K562 (cell line): Measurements from ENCODE around the gene SLC66A3. TPM values are rescaled to one million over a fixed set of nuclear protein-coding genes. Genes with fewer than 3 reads are reported as not detected.

Experiments used
- ATAC-seq: fragments of 200-7000 bp; cut with Tn5 transposase; 3 replicates; pipeline ENCODE4 v1.9.1; 2020; ENCODE audit warnings: moderate library complexity
- BruUV-seq: library from RNA; stranded (reverse); fragments of 400-500 nt; replicated peaks from 2 replicates; lab custom pipeline; 2021; lab: Mats Ljungman, UMichigan
- CTCF ChIA-PET: fragments of 300-600 bp; formaldehyde crosslinking; extraction: SDS; loops from one replicate; lab custom pipeline; 2021; ENCODE audit warnings: low intra/inter-chr PET ratio; lab: Yijun Ruan, JAX
- POLR2A ChIA-PET: fragments of 300-600, 350-650 bp; sonication (Branson Sonifier 250); formaldehyde crosslinking; extraction: SDS; loops from one replicate; lab custom pipeline; 2021; ENCODE audit warnings: antibody characterized with exemption, inconsistent platforms; lab: Yijun Ruan, JAX
- DNase-seq, 4 experiments: peaks; one replicate each; pipeline versions ENCODE4 v3.0.0 to v3.0.0-alpha.2; 2011 to 2018; ENCODE audit warnings: low spot score in 3 of 4, mixed read lengths in 3 of 4; ENCODE audit errors: extremely low read depth in 1 of 4
- FAIRE-seq: peaks from 2 replicates; lab custom pipeline; 2011; peaks lifted over from hg19 to GRCh38; lab: Jason Lieb, UNC
- H2AFZ ChIP-seq: 2 replicates; pipeline ENCODE4 v1.6.0; 2011; ENCODE audit warnings: low read depth, low read length, control low read depth, inconsistent platforms
- H3K27ac ChIP-seq: fragments of 200-600 bp; 3 replicates; pipeline ENCODE4 v1.8.0; 2011; ENCODE audit warnings: low read depth, mild to moderate bottlenecking, control low read depth, inconsistent platforms, low read length, moderate library complexity, mixed read lengths; ENCODE audit errors: extremely low read depth
- H3K27me3 ChIP-seq, 2 experiments: fragments of 300-600 bp in 1 of 2; 2 replicates in 1 of 2; 3 replicates in 1 of 2; pipeline versions ENCODE4 v1.6.0 to v1.8.0; 2011; ENCODE audit warnings: inconsistent platforms in 2 of 2, low read length in 2 of 2, mild to moderate bottlenecking in 1 of 2, mixed read lengths in 1 of 2, moderate library complexity in 1 of 2; ENCODE audit not compliant: control insufficient read depth in 2 of 2, insufficient read depth in 2 of 2
- H3K36me3 ChIP-seq: fragments of 300-600 bp; 3 replicates; pipeline ENCODE4 v1.8.0; 2011; ENCODE audit warnings: mild to moderate bottlenecking, low read length, inconsistent platforms; ENCODE audit not compliant: control insufficient read depth, insufficient read depth
- H3K4me1 ChIP-seq, 2 experiments: fragments of 200-600 bp in 1 of 2; replicated peaks in 1 of 2; 2 replicates in 1 of 2; 3 replicates in 1 of 2; pipeline versions ENCODE4 v1.5.1 to v1.8.0; 2011; ENCODE audit warnings: inconsistent platforms in 2 of 2, low read length in 2 of 2, mild to moderate bottlenecking in 1 of 2, mixed read lengths in 1 of 2, moderate library complexity in 1 of 2; ENCODE audit not compliant: control insufficient read depth in 2 of 2, insufficient read depth in 2 of 2
- H3K4me2 ChIP-seq: 2 replicates; pipeline ENCODE4 v1.6.1; 2011; ENCODE audit warnings: low read length, control low read depth, inconsistent platforms, mixed read lengths; ENCODE audit not compliant: insufficient read depth
- H3K4me3 ChIP-seq: fragments of 200-600 bp; sonication (generic), shearing (Covaris generic); 2 replicates; pipeline ENCODE4 v1.5.1; 2016; ENCODE audit warnings: control low read depth, inconsistent platforms
- H3K79me2 ChIP-seq: fragments of 200-600 bp; 3 replicates; pipeline ENCODE4 v1.8.0; 2011; ENCODE audit warnings: low read length, inconsistent platforms; ENCODE audit not compliant: control insufficient read depth, insufficient read depth
- H3K9ac ChIP-seq, 2 experiments: 2 replicates each; pipeline versions ENCODE4 v1.6.0 to v1.6.1; 2011; ENCODE audit warnings: low read depth in 2 of 2, low read length in 2 of 2, control low read depth in 1 of 2, inconsistent platforms in 1 of 2, mild to moderate bottlenecking in 1 of 2, mixed read lengths in 1 of 2; ENCODE audit not compliant: insufficient read depth in 1 of 2
- H3K9me1 ChIP-seq: one replicate; pipeline ENCODE4 v1.6.0; 2011; ENCODE audit warnings: inconsistent platforms, mild to moderate bottlenecking, low read length, moderate library complexity; ENCODE audit not compliant: control insufficient read depth, insufficient read depth
- H3K9me3 ChIP-seq: replicated peaks from 2 replicates; pipeline ENCODE4 v1.5.1; 2011; ENCODE audit warnings: low read depth, low read length, inconsistent platforms; ENCODE audit not compliant: control insufficient read depth, insufficient read depth
- H4K20me1 ChIP-seq: replicated peaks from 2 replicates; pipeline ENCODE4 v1.6.1; 2011; ENCODE audit warnings: low read length, inconsistent platforms, mixed read lengths; ENCODE audit not compliant: control insufficient read depth, insufficient read depth
- BRD9 ChIP-seq: fragments of 450-650 bp; IDR thresholded peaks from 2 replicates; pipeline ENCODE4 v1.6.1; 2018; ENCODE audit warnings: low read depth; ENCODE audit not compliant: partially characterized antibody
- HMG20A ChIP-seq: fragments of 450-650 bp; formaldehyde crosslinking; conservative IDR thresholded peaks from 2 replicates; pipeline ENCODE4 v1.4.0; 2020; ENCODE audit warnings: mild to moderate bottlenecking, mixed read lengths
- IFI16 ChIP-seq: fragments of 250-450 bp; sonication (Bioruptor Pico); IDR thresholded peaks from 2 replicates; pipeline ENCODE4 v2.1.2; 2022; ENCODE audit warnings: mild to moderate bottlenecking, inconsistent platforms
- MTF1 ChIP-seq: fragments of 250-450 bp; sonication (Bioruptor Pico); IDR thresholded peaks from 2 replicates; pipeline ENCODE4 v1.9.0; 2021; ENCODE audit warnings: moderate library complexity, mild to moderate bottlenecking, inconsistent platforms, borderline replicate concordance
- NFIC ChIP-seq: fragments of 450-650 bp; IDR thresholded peaks from 2 replicates; pipeline ENCODE4 v1.6.1; 2017; ENCODE audit warnings: mild to moderate bottlenecking, inconsistent platforms
- RBM17 ChIP-seq: fragments of 200-400 bp; formaldehyde crosslinking; IDR thresholded peaks from 2 replicates; pipeline ENCODE4 v1.6.1; 2017; ENCODE audit warnings: low read depth, mild to moderate bottlenecking, low read length, borderline replicate concordance
- TAL1 ChIP-seq: fragments of 450-650 bp; IDR thresholded peaks from 2 replicates; pipeline ENCODE4 v1.6.1; 2016; ENCODE audit warnings: mild to moderate bottlenecking
- ZNF224 ChIP-seq: sonication (generic); formaldehyde crosslinking; IDR thresholded peaks from 2 replicates; pipeline ENCODE4 v1.8.0; 2022; ENCODE audit warnings: mild to moderate bottlenecking, missing genetic modification reagents
- ZNF444 ChIP-seq: fragments of 250-450 bp; sonication (Bioruptor Pico); IDR thresholded peaks from 2 replicates; pipeline ENCODE4 v1.4.0; 2020; ENCODE audit warnings: mild to moderate bottlenecking, moderate library complexity
- ZNF583 ChIP-seq: fragments of 250-450 bp; sonication (Bioruptor Pico); IDR thresholded peaks from 2 replicates; pipeline ENCODE4 v1.4.0; 2020
- ZNF79 ChIP-seq: fragments of 250-450 bp; sonication (Bioruptor Pico); IDR thresholded peaks from 2 replicates; pipeline ENCODE4 v1.4.0; 2020; ENCODE audit warnings: low read depth, mild to moderate bottlenecking, moderate library complexity
- WGBS: fragments of 100-300 bp; shearing (Covaris generic); methylation state at CpG from one replicate; pipeline ENCODE4 v1.1.6; 2016; ENCODE audit warnings: low coverage, mixed read lengths; ENCODE audit not compliant: insufficient coverage; ENCODE audit errors: missing lambda C conversion rate; 5-methylcytosine and 5-hydroxymethylcytosine counted together
- in situ Hi-C: fragments of 300-500 bp; cut with MboI; formaldehyde crosslinking; loops from 4 replicates; pipeline ENCODE4 v1.15.0; 2018; ENCODE audit warnings: inconsistent platforms, mixed read lengths
- intact Hi-C: fragments of 100-400 bp; cut with micrococcal nuclease; formaldehyde crosslinking; loops from 2 replicates; pipeline ENCODE4 v1.14.2; 2022
- polyA plus RNA-seq, 8 experiments: library from polyadenylated mRNA; depleted of rRNA in 4 of 8; stranded (reverse) in 5 of 8; unstranded in 3 of 8; fragments of >200 nt; fragmentation: Nextera tagmentation in 2 of 8; fragmentation: Illumina TruSeq in 1 of 8; extraction: Ambion mirVana in 2 of 8; extraction: Trizol in 1 of 8; gene quantifications; 2 replicates each; pipeline versions ENCODE4 v1.2.1 to v1.2.3, GENCODE V29; 2011 to 2014; ENCODE audit warnings: inconsistent platforms in 1 of 8, missing spikeins in 1 of 8
- total RNA-seq, 7 experiments: library from RNA; depleted of rRNA in 6 of 7; stranded (reverse); fragments of >200 nt in 6 of 7; fragmentation: Illumina TruSeq in 2 of 7; extraction: Trizol in 2 of 7; gene quantifications; 2 replicates each; pipeline versions ENCODE4 v1.2.1 to v1.2.3, GENCODE V29; 2011 to 2021; ENCODE audit warnings: low replicate concordance in 1 of 7
- TF ChIP-seq, protein P1 (sequence below), 2 experiments: fragments of 450-650 bp; conservative IDR thresholded peaks; 2 replicates each; pipeline ENCODE4 v1.6.1; 2017; ENCODE audit warnings: mild to moderate bottlenecking in 2 of 2, moderate library complexity in 2 of 2
- TF ChIP-seq, protein P2 (sequence below): fragments of 250-450 bp; sonication (Bioruptor Pico); IDR thresholded peaks from 2 replicates; pipeline ENCODE4 v1.9.0; 2021; ENCODE audit warnings: mild to moderate bottlenecking
- TF ChIP-seq, protein P3 (sequence below): fragments of 450-650 bp; IDR thresholded peaks from one replicate; pipeline ENCODE4 v1.6.1; 2018; ENCODE audit warnings: mild to moderate bottlenecking, moderate library complexity; ENCODE audit not compliant: partially characterized antibody

The SLC66A3 gene
- total and polyA plus RNA-seq, 9 of the 15 experiments (the other 6 are each of a cell fraction or from before 2014, with no cell fraction given) = 2.8 to 30.0 (median 9.1) TPM

DNA sequence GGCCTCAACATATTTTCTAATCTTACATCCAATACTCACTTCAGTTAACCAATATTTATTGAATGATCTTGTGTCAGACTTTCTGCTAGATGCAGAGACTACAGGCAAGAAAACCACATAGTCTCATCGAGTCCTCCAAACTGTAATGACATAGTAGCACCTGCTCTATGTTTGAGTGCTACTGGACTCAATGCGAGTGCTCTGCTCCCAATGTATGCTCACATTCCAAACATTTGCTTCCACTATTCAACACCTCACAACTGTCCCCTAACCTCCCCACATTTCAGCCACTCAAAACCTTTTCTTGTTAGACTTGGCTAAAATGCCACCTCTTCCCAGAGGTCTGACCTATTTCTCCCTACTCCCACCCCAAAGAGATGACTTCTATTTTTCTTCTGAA is 65.2 kb downstream of the SLC66A3 start (continued):
- TF ChIP-seq, protein P1, sequence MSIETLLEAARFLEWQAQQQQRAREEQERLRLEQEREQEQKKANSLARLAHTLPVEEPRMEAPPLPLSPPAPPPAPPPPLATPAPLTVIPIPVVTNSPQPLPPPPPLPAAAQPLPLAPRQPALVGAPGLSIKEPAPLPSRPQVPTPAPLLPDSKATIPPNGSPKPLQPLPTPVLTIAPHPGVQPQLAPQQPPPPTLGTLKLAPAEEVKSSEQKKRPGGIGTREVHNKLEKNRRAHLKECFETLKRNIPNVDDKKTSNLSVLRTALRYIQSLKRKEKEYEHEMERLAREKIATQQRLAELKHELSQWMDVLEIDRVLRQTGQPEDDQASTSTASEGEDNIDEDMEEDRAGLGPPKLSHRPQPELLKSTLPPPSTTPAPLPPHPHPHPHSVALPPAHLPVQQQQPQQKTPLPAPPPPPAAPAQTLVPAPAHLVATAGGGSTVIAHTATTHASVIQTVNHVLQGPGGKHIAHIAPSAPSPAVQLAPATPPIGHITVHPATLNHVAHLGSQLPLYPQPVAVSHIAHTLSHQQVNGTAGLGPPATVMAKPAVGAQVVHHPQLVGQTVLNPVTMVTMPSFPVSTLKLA (conservative IDR thresholded peaks at IDR 0.05) = no peak
- TF ChIP-seq ZNF224 (CRISPR knock-in tag) = no peak
- no peak for TF ChIP-seq RBM17
- no peak for TF ChIP-seq NFIC

DNA sequence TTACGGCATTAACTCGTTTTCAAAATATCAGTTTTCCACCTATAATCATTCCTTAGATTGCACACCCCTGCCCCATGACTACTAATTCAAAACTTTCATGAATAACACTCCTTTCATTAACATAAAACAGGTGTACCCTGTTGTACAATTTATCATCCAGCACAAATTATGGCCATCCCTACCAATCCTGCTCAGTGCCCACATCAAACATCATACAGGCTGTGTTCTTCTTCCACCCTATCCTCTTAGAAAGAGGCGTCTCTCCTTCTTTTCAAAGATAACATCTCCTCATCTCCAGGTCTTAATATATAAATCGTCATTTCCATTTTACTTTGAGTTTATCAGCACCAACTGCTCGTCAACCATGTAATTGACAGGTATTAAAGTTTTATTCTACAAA is 67.6 kb downstream of the SLC66A3 start:
- no peaks in the 10 kb centered on the region for H3K79me2 ChIP-seq
- intact Hi-C loops = loop anchor here (10.0 kb wide), 1 partner anchor 362 kb away; no protein-coding TSS in a partner anchor
- DNase-seq (no peak), FAIRE-seq (no peak), ATAC-seq (no peak)
- no peaks in the 10 kb centered on the region for H4K20me1 ChIP-seq
- no peaks in the 10 kb centered on the region for H3K9me1 ChIP-seq
- TF ChIP-seq ZNF444 (CRISPR knock-in tag) (no peak), ZNF79 (no peak), IFI16 (CRISPR knock-in tag) (no peak), BRD9 (no peak), ZNF583 (no peak), MTF1 (CRISPR knock-in tag) (no peak), HMG20A (CRISPR knock-in tag) (no peak), TAL1 (no peak)
- TF ChIP-seq, protein P2, sequence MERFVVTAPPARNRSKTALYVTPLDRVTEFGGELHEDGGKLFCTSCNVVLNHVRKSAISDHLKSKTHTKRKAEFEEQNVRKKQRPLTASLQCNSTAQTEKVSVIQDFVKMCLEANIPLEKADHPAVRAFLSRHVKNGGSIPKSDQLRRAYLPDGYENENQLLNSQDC (CRISPR knock-in tag) = no peak
- TF ChIP-seq, protein P3, sequence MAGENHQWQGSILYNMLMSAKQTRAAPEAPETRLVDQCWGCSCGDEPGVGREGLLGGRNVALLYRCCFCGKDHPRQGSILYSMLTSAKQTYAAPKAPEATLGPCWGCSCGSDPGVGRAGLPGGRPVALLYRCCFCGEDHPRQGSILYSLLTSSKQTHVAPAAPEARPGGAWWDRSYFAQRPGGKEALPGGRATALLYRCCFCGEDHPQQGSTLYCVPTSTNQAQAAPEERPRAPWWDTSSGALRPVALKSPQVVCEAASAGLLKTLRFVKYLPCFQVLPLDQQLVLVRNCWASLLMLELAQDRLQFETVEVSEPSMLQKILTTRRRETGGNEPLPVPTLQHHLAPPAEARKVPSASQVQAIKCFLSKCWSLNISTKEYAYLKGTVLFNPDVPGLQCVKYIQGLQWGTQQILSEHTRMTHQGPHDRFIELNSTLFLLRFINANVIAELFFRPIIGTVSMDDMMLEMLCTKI = no peak
- H2AFZ ChIP-seq = no peak overlapping the region
- H3K9ac ChIP-seq = no peak overlapping the region
- no peak overlapping the region for H3K4me2 ChIP-seq
- H3K27me3 ChIP-seq = no peaks in the 10 kb centered on the region
- peaks cover 23% of the 10 kb centered on the region for H3K36me3 ChIP-seq
- H3K9me3 ChIP-seq = no peaks in the 10 kb centered on the region
- ChIA-PET CTCF (no interaction called here), POLR2A (no interaction called here)
- no TSS peak for BruUV-seq
- no peak overlapping the region for H3K4me3 ChIP-seq
- in situ Hi-C loops = no loop called here
- H3K4me1 ChIP-seq = 0 out of 5 replicates have a peak, but pooled peaks cover 0 to under 1% of the 10 kb centered on the region in 2 experiments
- 80% methylated on average over 5 of the region's 5 CpGs for WGBS
- H3K27ac ChIP-seq = no peak overlapping the region
